Stimulated activated CD4-positive, alpha-beta T cell treated with anti-CD3 and anti-CD28 coated beads, Interleukin-1b, Interleukin-23, amount 100 ng/mL, for 48 hours (primary cell): ENCODE results near the gene ACOT11.

Experiments
- DNase-seq: peaks from one replicate; pipeline ENCODE4 v3.0.0-alpha.2; 2020

The ACOT11 gene

DNA sequence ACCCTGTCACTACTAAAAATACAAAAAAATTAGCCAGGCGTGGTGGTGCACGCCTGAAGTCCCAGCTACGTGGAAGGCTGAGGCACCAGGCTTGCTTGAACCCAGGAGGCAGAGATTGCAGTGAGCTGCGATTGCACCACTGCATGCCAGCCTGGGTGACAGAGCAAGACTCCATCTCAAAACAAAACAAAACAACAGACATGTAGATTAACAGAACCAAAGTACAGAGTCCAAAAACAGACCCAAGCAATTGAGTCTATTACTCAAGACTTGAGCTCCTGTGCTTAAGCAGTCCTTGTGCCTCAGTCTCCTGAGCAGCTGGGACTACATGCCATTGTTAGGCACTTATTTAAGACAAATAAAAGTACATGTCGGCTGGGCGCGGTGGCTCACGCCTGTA, 9.5 kb upstream of the ACOT11 start:
- DNase-seq = no peak

GRCh38 chr1:54540582-54541295, 7.3 kb upstream of the ACOT11 start:
- DNase-seq = no peak

DNA sequence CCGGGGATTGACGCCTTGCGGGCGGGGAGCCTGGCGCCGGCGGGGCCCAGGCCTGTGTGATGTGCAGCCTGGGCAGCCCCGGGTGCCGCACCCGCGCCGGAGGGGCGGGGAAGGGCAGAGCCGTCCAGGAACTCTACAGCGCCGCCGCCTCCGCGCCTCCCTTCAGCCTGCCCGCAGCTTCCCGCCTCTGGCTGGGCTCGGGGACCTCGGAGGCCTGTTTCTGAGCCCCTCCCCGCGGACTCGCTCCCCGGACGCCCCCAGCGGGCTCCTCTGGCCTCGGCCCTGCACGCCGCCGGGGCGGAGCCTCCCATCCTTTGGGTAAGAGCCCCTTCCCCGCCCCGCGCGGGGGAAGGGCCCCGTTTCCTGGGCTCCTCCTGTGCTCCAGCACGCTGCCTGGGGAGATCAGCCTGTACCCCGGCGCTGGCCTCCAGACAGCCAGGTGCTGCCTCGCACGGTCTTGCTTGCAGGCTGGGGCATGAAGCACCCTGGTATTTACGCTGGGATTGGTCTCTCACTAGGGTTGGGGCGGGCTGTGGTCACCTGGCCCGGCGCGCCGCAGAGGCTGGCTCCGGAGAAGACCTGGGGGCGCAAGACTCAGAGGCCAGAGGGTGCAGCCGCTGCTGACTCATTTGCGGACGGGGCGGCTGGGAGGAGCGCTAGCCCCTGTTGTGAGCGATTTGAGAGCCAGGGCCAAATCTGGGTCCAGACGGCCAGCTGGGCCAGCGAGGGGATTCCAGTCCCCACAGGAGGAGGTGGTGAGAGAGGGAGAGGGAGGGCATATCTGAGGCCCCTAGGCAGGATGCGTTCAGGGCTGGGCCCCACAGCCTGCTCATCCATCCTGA, 5.7 kb upstream of the ACOT11 start:
- peak; percentile 56 for DNase-seq

DNA sequence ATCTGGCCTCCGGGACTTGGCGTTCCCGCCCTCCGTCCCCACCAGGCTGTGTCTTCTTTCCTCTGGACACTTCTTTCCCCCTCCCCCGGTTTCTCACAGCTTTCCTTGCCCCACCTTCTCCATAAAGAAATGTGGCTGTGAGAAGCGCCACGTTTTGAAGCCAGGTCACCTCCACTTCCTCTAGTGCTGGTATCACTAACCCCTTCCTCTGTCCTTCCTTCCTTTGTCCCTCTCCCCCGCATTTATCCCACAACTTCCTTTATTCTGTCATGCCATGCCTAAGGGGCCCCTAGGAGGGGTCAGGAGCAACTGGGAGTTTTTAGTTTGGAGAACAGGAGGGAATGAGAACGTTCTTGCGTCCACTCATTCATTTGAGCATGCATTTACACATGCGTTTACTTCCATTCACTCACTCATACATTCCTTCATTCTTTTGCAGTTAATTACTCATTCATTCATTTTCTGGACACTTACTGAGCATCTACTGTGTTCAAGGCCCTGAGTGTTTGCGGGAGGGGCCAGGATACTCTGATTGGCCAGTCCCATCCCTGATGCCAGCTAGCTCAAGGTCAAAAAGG, 5.0 kb upstream of the ACOT11 start:
- no peak for DNase-seq

- DNase-seq = no peak
Measured at GRCh38 chr1:54543729-54544496, 4.1 kb upstream of the ACOT11 start.

DNA sequence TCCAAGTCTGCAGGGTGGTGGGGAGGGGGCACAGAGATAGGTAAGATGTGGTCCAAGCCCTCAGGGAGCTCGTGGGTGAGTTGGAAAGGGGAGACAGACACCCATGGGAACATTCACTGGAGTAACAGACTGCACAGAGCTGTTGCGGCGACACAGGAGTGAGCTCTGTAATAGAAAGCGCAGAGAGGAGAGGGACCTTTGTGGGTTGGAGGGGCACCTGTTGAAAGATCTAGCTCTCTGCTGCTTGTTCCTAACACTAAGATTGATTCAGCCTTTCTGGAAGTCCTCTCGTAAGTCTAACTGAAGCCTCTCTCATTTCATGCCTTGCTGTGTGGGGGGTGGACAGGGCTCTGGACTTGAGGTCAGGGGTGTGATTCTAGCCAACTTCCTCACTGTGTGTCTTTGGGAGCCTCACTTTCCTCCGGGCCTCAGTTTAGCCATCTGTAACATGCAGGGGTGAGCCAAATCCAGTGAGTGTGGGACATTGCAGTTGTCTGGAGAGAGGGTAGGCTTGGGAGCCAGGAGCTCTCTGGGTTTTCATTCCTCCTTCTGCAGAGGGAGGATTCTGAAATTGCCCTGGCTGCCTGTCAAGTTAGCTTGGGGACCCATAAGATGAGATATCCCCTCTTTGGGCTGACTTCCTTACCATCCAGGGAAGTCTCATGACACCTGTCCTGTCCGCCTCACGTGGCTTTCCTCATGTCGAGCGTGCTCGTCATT, 2.0 kb upstream of the ACOT11 start:
- DNase-seq = no peak

DNA sequence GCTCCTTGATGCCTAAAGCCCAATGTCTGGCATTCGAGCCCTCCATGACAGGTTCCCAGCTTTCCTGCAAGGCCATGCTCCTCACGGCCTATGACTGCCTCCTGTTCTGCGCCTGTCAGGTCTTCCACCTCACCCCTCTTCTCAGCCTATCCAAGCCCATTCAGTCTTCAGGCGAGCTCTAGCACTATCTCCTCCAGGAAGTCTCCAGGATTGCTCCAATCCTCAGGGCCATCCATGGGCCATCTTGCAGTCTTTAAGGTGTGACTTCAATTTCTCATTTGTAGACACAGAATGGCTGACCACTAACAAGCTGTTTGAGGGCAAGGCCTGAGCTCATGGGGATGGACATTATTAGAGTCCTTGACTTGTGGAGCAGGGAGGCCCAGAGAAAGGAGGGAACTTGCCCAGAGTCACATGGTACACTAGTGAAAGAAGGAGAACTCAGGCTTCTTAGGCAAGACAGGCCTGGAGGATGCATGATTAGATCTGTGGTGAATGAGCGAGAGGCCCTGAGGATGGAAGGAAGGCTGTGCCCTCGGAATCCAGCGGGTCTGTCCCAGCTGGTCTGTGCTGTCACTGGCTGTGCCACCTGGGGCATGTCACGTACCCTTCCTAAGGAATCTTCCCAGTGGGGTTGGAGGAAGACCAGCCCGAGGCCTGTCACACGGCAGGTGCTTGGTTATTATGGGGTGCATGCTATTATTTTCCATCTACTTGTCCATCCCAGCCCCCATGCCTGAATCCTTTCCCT, 1.2 kb upstream of the ACOT11 start:
- no peak for DNase-seq

DNA sequence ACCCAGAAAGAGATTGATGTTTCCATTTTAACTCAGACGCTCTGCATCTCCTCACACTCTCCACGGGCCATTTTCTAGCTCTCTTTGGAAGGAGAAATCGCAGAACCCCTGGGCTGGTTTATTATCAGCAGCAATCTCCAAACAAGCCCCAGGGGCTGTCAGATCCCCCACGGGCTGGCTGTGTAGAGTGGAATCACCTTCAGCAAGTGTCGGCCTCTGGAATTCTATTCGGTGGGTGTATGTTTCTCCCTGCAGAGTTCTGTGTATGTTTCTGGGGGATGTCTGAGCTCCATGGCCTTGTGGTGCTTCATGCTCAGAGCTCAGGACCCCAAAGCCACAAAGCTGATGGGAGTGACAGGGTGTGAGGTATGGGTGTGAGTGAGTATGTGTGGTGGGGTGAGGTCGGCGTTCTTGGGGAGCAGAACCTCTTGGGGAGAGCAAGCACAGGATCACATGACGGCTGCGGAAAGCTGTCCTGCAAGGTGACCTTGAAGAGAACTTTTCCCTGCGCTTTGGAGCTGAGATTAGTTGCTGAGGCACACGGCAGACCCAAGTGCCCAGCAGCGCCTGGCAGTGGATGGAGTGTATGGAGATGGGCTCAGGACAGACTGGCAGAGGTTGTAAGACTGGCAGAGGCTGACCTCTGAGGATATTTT, 489 bp downstream of the ACOT11 start:
- no peak for DNase-seq

GRCh38 chr1:54549181-54549924, 1.3 kb downstream of the ACOT11 start:
- no peak for DNase-seq

GRCh38 chr1:54551891-54552290, 3.9 kb downstream of the ACOT11 start:
- no peak for DNase-seq

GRCh38 chr1:54553602-54554313, 5.7 kb downstream of the ACOT11 start:
- no peak for DNase-seq

GRCh38 chr1:54556110-54556509, 8.1 kb downstream of the ACOT11 start:
- DNase-seq = no peak

DNA sequence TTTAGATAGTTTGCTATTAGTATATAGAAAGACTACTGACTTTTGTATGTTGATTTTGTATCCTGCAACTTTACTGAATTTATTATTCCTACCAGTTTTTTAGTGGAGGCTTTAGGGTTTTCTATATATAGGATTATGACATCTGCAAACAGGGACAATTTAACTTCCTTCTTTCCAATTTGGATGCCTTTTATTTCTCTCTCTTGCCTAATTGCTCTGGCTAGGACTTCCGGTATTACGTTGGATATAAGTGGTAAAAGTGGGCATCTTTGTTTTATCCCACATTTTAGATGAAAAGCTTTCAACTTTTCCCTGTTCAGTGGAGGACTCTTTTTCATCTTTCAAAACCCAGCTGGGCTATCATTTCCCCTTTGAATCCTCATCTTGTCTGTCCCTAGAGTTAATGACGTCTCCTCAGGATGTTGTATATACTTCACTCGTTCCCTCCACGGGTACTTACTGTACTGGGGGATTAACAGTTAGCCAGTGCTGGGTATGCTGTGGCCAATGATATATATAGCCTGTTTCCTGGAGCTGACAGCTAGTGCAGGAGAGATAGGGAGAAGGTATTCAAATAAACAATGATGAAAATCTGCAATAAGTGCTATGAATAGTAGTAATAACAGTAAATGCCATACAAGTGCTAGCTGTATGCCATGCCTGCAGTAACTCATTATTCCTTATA, 9.8 kb downstream of the ACOT11 start:
- no peak for DNase-seq

- no peak for DNase-seq
Measured at GRCh38 chr1:54558434-54559030, 10.5 kb downstream of the ACOT11 start.

DNA sequence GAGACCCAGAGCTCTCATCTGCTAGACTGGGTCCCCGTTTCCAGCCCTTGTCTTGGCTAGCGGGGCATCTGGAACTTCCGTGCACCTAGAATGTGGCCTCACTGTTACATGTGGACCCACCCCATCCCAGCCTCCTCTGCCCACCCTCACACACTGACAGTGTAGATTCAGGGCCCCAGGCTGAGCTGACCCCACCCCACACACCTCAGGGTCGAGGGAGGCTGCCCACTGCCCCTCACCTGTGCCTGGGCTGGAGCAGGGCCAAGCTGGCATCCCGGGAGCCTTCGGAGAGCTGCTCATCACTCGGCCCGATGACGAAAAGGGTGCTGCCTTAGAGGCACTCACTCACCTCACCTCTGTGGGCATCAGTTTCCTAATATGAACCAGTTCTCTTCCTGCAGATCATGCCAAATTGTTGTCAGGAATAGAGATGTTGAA, 11.1 kb downstream of the ACOT11 start:
- no peak for DNase-seq

- DNase-seq = no peak
Measured at GRCh38 chr1:54559771-54560231, 11.8 kb downstream of the ACOT11 start.

GRCh38 chr1:54564312-54565112, 16.5 kb downstream of the ACOT11 start:
- DNase-seq = no peak

DNA sequence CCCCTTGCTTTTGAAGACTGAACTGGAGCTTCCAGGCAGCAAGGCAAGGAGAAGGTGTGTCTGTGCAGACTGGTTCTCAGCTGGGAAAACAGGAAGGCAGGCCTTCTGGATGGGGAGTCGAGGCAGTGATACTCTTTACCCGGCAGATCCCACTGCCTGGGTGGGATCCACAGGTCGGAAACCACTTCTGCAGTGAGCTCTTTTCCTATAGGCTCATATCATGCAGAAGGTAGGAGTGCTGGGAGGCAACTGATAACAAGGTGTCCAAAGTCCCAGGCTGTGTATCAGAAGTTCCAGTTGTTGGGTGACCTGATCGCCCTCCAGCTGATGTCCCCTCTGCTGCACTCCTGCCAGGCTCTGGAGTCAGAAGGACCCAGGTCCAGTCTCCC, 17.1 kb downstream of the ACOT11 start:
- DNase-seq = no peak
